ENCODE measurements around the gene BIRC2.
"Not testable (repeated sequence)": the region's sequence is repeated elsewhere in the genome, so short reads cannot be mapped to it uniquely, and the experiment has no call there.

The BIRC2 gene

DNA sequence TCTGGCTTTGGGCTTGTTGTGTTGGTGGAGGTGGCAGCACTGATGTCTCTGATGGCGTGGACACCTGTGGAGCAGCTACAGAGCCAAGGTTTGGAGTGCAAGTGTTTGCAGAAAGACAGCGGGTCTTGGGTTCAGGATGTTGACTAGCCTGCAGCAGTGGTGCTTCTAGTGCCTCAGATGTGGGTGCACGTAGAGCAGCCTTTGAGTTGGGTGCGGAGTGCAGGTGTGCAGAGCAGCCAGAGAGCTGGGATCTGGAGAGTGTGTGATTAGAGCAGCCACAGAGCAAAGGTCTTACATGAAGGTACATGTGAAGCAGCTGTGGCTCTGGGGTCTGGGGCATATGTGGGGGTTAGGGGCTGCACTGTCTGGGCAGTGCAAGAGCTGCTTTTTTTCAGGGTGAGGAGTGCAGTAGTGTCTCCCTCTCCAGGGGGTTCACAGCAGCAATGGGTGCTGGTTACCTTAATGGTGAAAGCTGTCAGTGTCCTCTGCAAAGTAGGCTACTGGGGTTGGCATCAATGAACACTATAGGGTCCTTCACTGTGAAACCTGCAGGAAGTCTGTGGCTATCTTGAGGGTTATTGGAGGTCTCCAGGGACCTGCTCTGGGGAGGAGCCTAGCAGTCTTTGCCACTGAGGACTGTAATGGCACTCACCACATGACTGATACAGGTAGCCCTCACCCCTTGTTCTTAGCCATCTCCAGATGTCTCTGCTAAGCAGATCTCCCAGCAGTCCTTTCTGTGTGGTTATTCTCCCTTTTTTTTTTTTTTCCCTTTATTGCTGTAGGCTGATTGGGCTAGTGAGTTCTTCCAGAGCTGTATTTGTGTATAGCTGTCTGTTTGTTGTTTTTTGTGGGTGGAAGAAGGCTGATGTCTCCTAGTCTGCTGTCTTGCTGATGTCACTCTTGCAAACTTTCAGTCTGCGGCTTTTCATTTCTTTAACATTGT lies 14.3 kb downstream of the BIRC2 start:
- no peaks in the 10 kb centered on the region for H4K20me1 ChIP-seq (ENCODE audit: insufficient read depth, low read length)
- H3K27me3 ChIP-seq (ENCODE audit: low read depth, low read length) = no peaks in the 10 kb centered on the region
- no peaks in the 10 kb centered on the region for H3K4me1 ChIP-seq (ENCODE audit: low read length)
- no peak overlapping the region for H3K4me2 ChIP-seq (ENCODE audit: low read length)
- TF ChIP-seq, protein P1, sequence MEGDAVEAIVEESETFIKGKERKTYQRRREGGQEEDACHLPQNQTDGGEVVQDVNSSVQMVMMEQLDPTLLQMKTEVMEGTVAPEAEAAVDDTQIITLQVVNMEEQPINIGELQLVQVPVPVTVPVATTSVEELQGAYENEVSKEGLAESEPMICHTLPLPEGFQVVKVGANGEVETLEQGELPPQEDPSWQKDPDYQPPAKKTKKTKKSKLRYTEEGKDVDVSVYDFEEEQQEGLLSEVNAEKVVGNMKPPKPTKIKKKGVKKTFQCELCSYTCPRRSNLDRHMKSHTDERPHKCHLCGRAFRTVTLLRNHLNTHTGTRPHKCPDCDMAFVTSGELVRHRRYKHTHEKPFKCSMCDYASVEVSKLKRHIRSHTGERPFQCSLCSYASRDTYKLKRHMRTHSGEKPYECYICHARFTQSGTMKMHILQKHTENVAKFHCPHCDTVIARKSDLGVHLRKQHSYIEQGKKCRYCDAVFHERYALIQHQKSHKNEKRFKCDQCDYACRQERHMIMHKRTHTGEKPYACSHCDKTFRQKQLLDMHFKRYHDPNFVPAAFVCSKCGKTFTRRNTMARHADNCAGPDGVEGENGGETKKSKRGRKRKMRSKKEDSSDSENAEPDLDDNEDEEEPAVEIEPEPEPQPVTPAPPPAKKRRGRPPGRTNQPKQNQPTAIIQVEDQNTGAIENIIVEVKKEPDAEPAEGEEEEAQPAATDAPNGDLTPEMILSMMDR (IDR thresholded peaks at IDR 0.05; ENCODE audit: low read depth, low read length) = no peak
- TF ChIP-seq EZH2phosphoT487 (IDR thresholded peaks at IDR 0.05; ENCODE audit: low read depth) = no peak
- no peak overlapping the region for H3K4me3 ChIP-seq (ENCODE audit: low read length)
- H3K9me3 ChIP-seq (ENCODE audit: insufficient read depth, low read length) = no peaks in the 10 kb centered on the region
- no peak overlapping the region for H2AFZ ChIP-seq (ENCODE audit: low read depth, low read length)
- H3K27ac ChIP-seq (ENCODE audit: low read length) = no peak overlapping the region
- no peak overlapping the region for H3K9ac ChIP-seq (ENCODE audit: low read length)
- peaks cover 25% of the 10 kb centered on the region for H3K36me3 ChIP-seq (replicated peaks; ENCODE audit: low read depth, low read length)
- no peaks in the 10 kb centered on the region for H3K79me2 ChIP-seq (ENCODE audit: low read length)

DNA sequence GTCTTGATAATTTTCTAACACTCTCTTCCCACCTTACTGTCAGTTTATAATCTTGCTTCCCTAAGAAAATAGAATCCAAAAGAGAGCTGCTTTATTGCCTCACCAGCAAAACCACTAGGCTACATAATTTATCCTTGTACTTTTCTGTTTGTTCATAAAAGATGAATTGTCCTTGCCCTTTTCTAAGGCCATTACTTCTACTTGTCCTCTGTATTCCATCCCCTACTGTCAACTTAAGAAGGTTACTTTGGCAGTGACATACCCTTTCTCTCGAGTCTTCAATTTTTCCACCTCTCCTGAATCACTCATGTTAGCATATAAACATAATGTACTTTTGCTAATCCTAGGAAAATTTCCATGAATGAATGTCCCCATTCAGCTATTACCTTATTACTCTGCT lies 18.0 kb downstream of the BIRC2 start:
- H3K27ac ChIP-seq (ENCODE audit: low read length) = no peak overlapping the region
- peaks cover 19% of the 10 kb centered on the region for H3K4me1 ChIP-seq (ENCODE audit: low read length)
- no peaks in the 10 kb centered on the region for H3K9me3 ChIP-seq (ENCODE audit: insufficient read depth, low read length)
- H3K4me2 ChIP-seq (ENCODE audit: low read length) = no peak overlapping the region
- H3K9ac ChIP-seq (ENCODE audit: low read length) = no peak overlapping the region
- H4K20me1 ChIP-seq (ENCODE audit: insufficient read depth, low read length) = peaks cover 8% of the 10 kb centered on the region; the same call in 1 of the 2 replicates
- H3K36me3 ChIP-seq (replicated peaks; ENCODE audit: low read depth, low read length) = peaks cover 11% of the 10 kb centered on the region
- no peak overlapping the region for H3K4me3 ChIP-seq (ENCODE audit: low read length)
- TF ChIP-seq EZH2phosphoT487 (IDR thresholded peaks at IDR 0.05; ENCODE audit: low read depth) = no peak
- TF ChIP-seq, protein P1 (IDR thresholded peaks at IDR 0.05; ENCODE audit: low read depth, low read length) = no peak
- H3K27me3 ChIP-seq (ENCODE audit: low read depth, low read length) = no peaks in the 10 kb centered on the region
- no peaks in the 10 kb centered on the region for H3K79me2 ChIP-seq (ENCODE audit: low read length)
- no peak overlapping the region for H2AFZ ChIP-seq (ENCODE audit: low read depth, low read length)

DNA sequence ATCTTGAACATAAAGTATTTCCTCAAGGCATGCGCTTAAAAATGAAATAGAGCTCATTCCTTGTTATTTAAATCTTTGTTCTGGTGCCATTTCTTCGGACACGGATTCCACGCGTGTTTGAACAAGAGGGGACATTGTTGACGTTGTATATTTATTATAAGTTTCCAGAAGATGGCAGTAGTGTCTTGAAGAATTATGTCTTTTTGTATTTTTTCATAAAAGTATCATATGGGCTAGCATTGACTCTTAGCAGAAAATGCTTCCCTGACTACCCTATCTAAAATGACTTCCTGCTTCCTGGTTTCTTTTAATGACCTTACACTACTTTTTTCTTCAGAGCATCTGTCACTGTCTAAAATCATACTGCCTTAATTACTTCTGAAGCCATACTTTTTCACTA lies 20.4 kb downstream of the BIRC2 start:
- Histone ChIP-seq H3K4me2 (ENCODE audit: low read length) (no peak overlapping the region), H3K9me3 (ENCODE audit: insufficient read depth, low read length) (no peaks in the 10 kb centered on the region), H4K20me1 (ENCODE audit: insufficient read depth, low read length) (peaks cover 8% of the 10 kb centered on the region; the same call in 1 of the 2 replicates), H3K27me3 (ENCODE audit: low read depth, low read length) (no peaks in the 10 kb centered on the region), H3K9ac (ENCODE audit: low read length) (no peak overlapping the region), H3K4me3 (ENCODE audit: low read length) (no peak overlapping the region), H3K36me3 (replicated peaks; ENCODE audit: low read depth, low read length) (peaks cover 4% of the 10 kb centered on the region), H2AFZ (ENCODE audit: low read depth, low read length) (no peak overlapping the region), H3K27ac (ENCODE audit: low read length) (0 out of 2 replicates have a peak overlapping the region, but pooled peaks have one; percentile 8), H3K79me2 (ENCODE audit: low read length) (no peaks in the 10 kb centered on the region), H3K4me1 (ENCODE audit: low read length) (peaks cover 19% of the 10 kb centered on the region)
- TF ChIP-seq, protein P1 (IDR thresholded peaks at IDR 0.05; ENCODE audit: low read depth, low read length) = peak; percentile 39; the same call in 1 of the 2 replicates
- TF ChIP-seq EZH2phosphoT487 (IDR thresholded peaks at IDR 0.05; ENCODE audit: low read depth) = no peak

DNA sequence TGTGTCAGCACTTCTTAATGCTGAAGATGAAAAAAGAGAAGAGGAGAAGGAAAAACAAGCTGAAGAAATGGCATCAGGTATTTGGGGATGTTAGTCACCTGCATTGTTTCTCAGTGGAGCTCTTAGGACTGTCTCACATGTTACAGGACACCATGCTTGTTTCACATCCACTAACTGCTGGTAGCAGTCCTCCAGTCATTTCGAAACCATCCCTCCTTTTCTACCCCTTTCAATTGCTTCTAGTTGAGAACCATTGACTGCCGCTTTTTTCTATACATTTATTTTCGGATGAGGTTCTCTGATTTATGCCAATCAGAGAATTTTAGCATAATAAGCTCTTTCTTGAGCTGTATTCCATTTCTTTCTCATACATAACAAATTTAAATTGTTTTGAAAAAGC lies 21.5 kb downstream of the BIRC2 start:
- H3K4me2 ChIP-seq (ENCODE audit: low read length) = 0 out of 2 replicates have a peak overlapping the region, but pooled peaks have one; percentile 12

DNA sequence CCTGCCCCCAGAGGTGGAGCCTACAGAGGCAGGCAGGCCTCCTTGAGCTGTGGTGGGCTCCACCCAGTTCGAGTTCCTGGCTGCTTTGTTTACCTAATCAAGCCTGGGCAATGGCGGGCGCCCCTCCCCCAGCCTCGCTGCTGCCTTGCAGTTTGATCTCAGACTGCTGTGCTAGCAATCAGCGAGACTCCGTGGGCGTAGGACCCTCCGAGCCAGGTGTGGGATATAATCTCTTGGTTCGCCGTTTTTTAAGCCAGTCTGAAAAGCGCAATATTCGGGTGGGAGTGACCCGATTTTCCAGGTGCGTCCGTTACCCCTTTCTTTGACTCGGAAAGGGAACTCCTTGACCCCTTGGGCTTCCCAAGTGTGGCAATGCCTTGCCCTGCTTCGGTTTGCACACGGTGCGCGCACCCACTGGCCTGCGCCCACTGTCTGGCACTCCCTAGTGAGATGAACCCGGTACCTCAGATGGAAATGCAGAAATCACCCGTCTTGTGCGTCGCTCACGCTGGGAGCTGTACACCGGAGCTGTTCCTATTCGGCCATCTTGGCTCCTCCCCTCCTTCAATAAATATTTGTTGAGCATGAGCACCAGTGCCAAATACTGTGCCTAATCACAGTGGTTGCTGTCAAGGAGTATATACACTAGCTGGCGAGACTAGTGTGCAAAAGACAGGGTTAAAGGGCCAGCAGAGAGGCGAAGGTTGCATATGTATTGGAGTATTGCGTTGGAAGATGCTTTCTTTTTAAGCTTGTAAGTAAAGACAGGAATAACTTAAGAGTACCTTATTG lies 27.8 kb downstream of the BIRC2 start:
- H3K9me3 ChIP-seq (ENCODE audit: insufficient read depth, low read length); H3K79me2 ChIP-seq (ENCODE audit: low read length); H3K4me3 ChIP-seq (ENCODE audit: low read length); H3K27ac ChIP-seq (ENCODE audit: low read length); H3K27me3 ChIP-seq (ENCODE audit: low read depth, low read length); H2AFZ ChIP-seq (ENCODE audit: low read depth, low read length); H3K4me2 ChIP-seq (ENCODE audit: low read length); H3K4me1 ChIP-seq (ENCODE audit: low read length); H4K20me1 ChIP-seq (ENCODE audit: insufficient read depth, low read length); H3K9ac ChIP-seq (ENCODE audit: low read length): not testable (repeated sequence)
- peaks cover 10% of the 10 kb centered on the region for H3K36me3 ChIP-seq (replicated peaks; ENCODE audit: low read depth, low read length)

More for the DNA sequence above, 21.5 kb downstream of the BIRC2 start:
- no peak overlapping the region for H3K4me3 ChIP-seq (ENCODE audit: low read length)
- no peaks in the 10 kb centered on the region for H3K79me2 ChIP-seq (ENCODE audit: low read length)
- no peak overlapping the region for H3K9ac ChIP-seq (ENCODE audit: low read length)
- no peak overlapping the region for H2AFZ ChIP-seq (ENCODE audit: low read depth, low read length)
- H4K20me1 ChIP-seq (ENCODE audit: insufficient read depth, low read length) = peaks cover 8% of the 10 kb centered on the region; the same call in 1 of the 2 replicates
- H3K36me3 ChIP-seq (replicated peaks; ENCODE audit: low read depth, low read length) = peaks cover under 1% of the 10 kb centered on the region
- no peaks in the 10 kb centered on the region for H3K9me3 ChIP-seq (ENCODE audit: insufficient read depth, low read length)
- peaks cover 19% of the 10 kb centered on the region for H3K4me1 ChIP-seq (ENCODE audit: low read length)
- no peak for TF ChIP-seq EZH2phosphoT487 (IDR thresholded peaks at IDR 0.05; ENCODE audit: low read depth)
- TF ChIP-seq, protein P1 (IDR thresholded peaks at IDR 0.05; ENCODE audit: low read depth, low read length) = no peak
- H3K27me3 ChIP-seq (ENCODE audit: low read depth, low read length) = no peaks in the 10 kb centered on the region
- H3K27ac ChIP-seq (ENCODE audit: low read length) = peak overlapping the region; percentile 55

All from OCI-LY3 (cell line).